DND-41 (cell line): ENCODE results near the gene NKAP.

Source experiments
- CTCF ChIP-seq: IDR thresholded peaks from 2 replicates; pipeline ENCODE4 v1.5.1; 2012; ENCODE audit warnings: borderline replicate concordance, low read length, moderate library complexity, mild to moderate bottlenecking; ENCODE audit not compliant: poor library complexity, severe bottlenecking; ENCODE audit errors: extremely low read depth
- EZH2 ChIP-seq: IDR thresholded peaks from 3 replicates; pipeline ENCODE4 v1.6.1; 2012; ENCODE audit warnings: borderline replicate concordance, low read depth, mild to moderate bottlenecking, moderate library complexity, low read length, inconsistent platforms; ENCODE audit not compliant: severe bottlenecking

GRCh38 chrX:119971184-119971583, 27.6 kb upstream of the NKAP start:
- TF ChIP-seq CTCF (no peak), EZH2 (no peak)
